HG02970 (cell line): ENCODE measurements around the gene BAZ2A.

Experiments used
- ATAC-seq: cut with Tn5 transposase; IDR thresholded peaks from one replicate; pipeline ENCODE4 v1.9.1; 2021; ENCODE audit warnings: mild to moderate bottlenecking, moderate library complexity, moderate number of reproducible peaks; ENCODE audit not compliant: unreplicated experiment, low FRiP score

Gene BAZ2A

GRCh38 chr12:56635806-56636674 is 5.9 kb upstream of the BAZ2A start:
- ATAC-seq = peak; percentile 32

DNA sequence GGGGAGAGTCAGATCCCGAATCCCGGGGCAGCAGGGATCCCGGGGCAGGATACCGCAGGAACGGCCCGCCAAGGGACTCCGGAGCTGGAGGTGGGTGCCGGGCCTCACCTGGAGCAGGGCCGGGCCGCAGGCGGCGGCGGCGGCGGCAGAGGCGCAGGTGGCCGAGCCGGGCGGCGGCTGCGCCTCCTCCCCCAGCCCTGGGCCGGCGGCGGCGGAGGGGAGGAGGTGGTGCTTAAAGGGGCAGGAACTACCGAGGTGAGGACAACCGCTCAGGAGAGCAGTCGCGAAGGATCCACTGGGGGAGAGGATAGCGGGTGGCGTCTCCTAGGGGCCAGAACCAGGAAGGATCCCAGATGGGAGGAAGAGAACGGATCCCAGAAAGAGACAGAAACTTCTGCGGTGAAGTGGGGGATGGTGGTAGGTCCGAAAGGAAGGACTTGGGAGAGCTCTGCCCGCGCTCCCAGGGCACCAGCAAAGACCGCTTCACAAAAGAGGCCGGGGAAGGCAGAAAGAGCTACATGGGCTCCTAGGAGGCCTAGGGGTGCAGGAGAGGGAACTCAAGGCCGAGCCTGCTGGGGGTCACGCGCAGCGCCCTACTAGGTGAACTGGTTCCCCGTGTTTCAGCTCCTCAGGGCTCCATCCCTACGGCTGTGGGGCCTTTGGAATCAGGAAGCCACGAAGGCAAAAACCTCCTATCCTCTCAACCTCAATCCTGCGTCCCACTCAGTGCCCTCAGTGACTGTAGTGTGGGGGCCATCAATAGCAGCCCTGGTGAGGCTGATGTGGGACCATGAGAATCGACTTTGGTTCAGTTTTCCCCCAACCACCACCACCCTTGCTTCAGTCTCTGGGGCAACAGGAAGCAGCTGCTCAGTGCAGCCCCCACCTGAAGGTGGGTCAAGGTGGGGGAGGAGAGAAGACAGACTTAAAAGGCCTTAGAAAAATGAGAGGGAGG is 5.0 kb upstream of the BAZ2A start:
- ATAC-seq = no peak

- ATAC-seq = no peak
Measured at GRCh38 chr12:56634242-56634836, 4.2 kb upstream of the BAZ2A start.

DNA sequence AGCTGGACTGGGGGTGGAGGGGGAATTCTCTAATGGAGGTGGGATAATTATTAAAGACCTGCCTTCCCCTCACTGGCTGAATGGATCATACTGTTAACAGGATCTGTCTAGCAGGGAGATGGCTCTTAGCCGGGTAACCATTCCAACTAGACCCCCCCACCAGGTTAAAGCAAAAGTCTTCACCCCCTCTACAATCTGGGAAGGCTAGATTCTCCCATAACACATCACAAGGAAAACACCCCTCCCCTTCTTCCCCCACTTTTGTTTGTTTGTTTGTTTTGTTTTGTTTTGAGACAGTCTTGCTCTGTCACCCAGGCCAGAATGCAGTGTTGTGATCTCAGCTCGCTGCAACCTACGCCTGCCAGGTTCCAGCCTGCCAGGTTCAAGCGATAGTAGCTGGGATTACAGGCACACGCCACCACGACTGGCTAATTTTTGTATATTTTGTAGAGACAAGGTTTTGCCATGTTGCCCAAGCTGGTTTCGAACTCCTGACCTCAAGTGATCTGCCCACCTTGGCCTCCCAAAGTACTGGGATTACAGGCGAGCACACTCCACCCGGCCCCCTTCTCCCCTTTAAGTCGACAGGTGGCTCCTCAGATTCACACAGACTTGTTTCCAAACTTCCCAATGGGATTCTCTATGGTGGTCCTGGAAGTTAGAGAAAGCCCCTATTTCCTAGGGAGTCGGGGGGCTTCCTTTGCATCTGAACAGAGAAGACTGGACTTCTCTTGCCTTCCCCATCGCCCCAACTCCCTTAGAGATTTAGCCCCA is 3.5 kb upstream of the BAZ2A start:
- ATAC-seq = no peak

DNA sequence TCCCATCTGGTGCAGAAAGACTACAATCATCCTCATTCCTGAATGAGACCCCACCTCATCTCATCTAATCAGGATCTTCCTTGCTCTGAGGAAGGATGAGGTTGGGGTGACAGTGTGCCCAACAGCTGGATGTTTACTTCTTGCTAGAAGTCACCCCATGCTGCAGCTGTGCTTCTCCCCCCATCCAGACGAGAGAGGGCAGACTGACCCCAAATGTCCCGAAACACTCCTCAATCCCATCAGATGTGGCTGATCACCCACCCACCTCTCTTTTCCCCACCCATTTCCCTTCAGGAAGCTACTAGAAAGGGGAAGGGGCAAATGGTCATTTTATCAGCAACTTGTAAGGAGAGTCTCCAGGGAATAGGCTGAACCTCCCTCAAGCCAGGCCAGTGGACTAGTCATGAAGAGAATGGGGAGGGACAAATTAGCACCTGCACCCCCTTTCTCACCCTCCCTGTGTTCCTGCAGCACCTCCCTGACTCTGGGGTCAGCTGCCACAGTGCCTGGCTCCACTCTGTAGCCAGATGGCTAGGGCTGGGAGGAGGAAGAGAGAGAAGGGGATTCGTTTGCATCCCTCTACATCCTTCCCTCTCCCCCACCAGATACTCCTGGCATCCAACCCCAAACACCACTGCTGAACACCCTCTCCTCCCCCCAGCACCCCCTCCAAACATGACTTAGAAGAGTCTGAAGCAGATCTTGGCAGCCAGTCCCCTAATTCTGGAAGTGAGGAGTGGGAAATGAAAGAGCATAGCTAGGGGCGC is 2.8 kb upstream of the BAZ2A start:
- ATAC-seq = no peak

DNA sequence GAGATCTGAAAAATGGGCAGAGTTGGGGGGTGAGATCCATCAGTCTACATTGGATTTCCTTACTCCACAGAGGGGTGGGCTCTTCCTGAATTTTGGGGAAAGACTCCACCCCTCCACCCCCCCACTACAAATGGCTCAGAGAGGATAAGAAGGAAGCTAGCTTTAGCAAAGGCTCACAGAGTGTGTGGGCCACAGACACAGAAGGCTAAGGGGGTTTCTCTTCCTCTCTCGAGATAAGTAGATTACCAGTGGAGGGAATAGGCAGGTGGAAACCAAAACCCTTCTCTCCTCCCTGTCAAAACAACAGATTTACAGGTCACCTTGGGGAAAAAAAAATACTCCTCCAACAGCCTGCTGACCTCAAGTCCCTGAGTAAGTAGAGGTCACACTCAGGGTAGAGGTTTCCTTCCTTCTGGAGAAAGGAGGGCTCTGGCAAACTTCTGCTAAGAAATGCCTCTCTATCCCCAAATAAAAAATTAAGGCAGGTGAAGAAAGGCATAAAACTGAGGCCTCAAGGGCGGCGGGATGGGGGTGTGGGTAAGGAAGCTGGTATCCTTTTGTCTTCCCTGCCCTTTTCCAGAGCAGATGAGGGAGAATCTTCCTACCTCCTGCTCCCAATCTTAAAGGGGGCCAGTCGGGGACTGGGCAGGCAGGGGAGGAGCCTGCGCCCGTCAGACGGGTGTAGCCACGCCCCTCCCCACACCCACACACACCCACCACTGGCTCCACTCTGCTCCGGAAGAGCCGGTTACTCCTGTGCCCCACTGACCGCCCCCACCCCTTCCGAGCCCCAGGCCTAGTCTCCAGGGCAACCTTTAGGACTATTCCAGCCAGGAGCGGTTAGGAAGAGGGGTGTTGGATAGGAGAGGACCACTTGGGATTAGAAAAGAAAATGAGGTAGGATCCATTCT is 1.9 kb upstream of the BAZ2A start:
- ATAC-seq = no peak

DNA sequence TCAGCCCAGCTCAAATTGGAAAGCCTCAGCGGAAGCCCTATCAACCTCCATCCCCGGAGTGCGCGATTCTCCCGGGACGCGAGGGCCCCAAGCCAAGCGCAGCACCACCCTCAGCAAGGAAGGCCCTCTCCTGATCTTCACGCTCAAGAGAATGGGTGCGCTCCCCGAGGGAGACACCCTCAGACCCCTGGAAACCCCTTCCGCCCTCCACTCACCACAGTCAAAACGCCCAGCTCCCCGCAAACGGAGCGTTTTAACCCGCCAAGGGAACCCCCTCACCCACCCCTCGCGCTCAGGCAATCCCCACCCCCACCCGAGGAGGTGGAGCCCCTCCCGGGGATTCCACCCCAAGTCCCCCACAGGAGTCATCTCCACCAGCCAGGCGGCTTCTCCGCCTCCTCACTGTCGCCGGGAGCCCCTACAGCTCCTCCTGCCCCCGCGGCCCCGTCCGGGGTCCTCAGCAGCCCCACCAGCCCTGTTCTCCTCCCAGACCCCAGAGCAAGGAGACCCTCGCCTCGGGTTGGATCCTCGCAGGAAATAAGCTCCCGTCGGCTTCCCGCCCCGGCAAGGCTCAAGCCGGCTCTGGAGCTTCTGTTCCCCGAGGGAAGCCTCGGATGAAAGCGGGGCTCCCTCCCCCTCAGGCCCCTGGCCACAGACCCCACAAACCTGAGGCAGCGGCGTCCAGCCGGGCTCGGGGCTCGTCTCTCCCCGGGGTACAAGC is 507 bp downstream of the BAZ2A start:
- ATAC-seq = no peak

DNA sequence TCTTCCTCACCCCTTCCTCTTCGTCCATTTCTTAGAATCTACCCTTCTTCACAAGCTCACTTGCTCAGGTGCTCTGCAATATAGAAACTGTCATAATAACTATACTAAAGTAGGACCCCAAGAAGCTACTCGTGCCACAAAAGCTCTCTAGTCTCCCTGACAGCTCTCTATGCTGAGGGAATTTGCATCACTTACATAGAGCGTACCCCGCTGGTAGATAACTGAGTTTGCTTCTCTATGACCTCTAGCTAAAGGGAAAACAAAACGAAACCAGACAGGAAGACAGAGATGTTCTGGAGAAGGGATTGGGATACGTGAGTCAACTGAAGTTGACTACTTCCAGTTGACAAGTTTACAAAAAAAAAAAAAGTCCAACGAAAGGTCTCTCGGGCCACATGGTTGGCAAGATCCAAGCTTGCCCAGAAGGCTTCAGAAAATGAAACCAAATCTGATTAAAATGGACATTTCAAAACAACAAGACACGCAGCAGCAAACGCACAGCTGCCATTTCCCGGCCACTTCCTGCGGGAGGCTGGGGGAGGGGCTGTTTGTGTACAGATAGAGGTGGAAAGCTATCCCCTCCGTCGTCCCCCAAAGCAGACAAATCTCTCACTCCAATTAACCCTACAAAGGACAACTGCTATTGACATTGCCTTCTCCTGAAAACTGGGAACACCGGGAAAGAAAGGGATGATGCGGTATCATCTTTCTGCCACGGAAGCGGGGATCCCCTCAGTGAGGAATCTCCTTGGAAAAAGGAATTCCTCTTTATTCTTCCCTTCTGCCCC is 1.3 kb downstream of the BAZ2A start:
- no peak for ATAC-seq

GRCh38 chr12:56626701-56627100 is 3.4 kb downstream of the BAZ2A start:
- ATAC-seq = no peak

DNA sequence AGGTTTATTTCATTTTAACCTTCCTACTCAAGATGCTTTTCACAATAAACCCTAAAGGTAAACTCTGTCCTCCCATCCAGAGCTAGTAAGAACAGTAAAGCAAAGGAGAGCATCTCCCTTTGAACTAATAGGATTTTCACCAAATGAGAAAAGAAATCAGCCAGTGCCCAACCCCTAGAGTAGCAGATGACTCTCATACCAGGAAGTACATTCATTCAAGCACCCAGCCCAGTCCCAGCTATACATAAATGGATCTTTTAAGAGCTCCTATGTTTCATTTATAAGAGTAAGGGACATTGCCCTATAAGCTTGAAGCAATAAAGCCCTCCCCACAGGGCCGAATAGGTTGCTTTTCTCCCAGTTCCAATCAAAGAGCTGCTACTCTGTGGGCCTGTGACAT is 7.6 kb downstream of the BAZ2A start:
- no peak for ATAC-seq

DNA sequence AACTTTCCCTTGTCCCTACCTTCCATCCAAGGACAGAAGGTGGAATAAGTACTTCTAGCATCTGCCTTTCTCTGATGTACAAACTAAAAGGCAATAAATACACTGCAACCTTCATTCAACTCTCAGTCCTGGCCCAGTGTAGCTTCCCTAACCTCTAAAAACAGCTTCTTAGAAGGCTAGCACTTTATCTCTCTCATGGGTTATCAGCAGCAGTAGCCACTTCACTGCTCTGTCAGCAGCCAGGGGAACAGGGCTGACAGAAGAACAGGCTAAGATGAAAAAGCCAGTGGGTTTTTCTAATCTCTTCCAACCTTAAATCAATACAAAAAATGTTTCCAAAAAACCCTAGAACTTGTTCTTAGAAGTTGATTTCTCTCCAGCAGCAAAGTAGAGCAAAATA is 13.2 kb downstream of the BAZ2A start:
- no peak for ATAC-seq

DNA sequence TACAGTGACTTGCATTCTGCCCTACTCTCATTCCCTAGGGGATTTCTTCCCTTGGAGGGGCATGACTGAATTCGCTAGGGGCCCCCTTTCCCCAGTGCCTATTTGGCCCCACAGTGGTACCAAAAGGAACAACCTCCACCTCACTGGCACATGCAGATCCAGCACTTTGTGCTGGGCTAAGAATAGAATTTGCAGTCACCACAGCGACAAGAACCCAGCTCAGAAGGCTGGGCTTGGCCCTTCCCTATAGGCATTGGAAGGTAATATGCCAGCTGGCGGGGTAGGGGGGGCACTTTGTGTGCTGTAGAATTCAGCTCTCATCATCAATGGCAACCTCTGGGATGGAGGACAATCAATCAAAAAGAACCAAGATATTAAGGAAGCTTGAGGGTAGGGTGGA is 13.9 kb downstream of the BAZ2A start:
- no peak for ATAC-seq

- no peak for ATAC-seq
Measured at GRCh38 chr12:56614627-56615026, 15.5 kb downstream of the BAZ2A start.

DNA sequence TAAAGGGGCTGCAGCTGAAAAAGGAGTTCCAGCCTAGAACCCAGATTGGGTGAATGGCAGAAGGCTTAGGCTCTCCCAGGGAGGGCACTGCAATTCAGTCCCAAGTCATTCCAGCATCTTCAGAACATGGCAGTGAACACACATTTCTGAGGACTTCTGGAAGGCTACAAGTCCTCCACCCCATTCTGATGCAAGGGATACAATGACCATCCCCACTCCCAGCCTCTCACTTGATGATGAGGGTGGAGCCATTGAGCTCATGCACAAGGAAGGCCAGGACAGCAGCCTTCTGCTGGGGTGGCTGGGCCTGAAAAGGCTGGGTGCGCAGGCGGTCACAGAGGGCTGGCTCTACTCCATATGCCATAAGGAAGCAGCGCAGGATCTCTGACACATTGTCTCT is 25.8 kb downstream of the BAZ2A start:
- ATAC-seq = no peak

DNA sequence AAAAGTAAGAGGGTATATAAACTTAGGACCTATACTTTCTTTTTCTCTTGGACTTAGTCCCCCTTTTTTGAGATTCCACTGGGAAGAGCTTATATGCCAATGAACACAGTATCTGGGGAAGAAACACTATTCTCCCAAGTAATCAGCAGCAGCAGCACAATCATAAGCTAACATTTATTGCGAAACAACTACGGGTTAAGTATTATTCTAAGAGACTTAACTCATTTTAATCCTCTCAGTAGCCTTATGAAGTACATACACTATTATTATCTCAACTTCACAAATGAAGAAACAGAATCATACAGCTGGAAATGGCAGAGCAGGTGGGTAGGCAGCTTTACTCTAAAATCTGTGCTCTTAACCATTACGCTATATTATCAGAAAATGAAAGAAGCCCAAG is 27.9 kb downstream of the BAZ2A start:
- ATAC-seq = no peak

GRCh38 chr12:56601503-56601902 is 28.6 kb downstream of the BAZ2A start:
- no peak for ATAC-seq

GRCh38 chr12:56600753-56601152 is 29.4 kb downstream of the BAZ2A start:
- no peak for ATAC-seq
